Measurements from ENCODE around the gene BOD1. TPM values are rescaled to one million over a fixed set of nuclear protein-coding genes. Genes with fewer than 3 reads are reported as not detected.

BOD1 gene
- total and polyA plus RNA-seq, 2 donors (not counting 3 experiments of a cell fraction or from before 2014, with no cell fraction given) = 57.6 to 62.4 TPM

- BruUV-seq (replicated peaks) = no TSS peak
- Histone ChIP-seq H3K36me3 (ENCODE audit: control insufficient read depth in 2 of 2, extremely low read depth in 1 of 2, insufficient read depth in 2 of 2, low read length in 2 of 2) (no peaks in the 10 kb centered on the region), H3K27me3 (ENCODE audit: control insufficient read depth in 2 of 2, insufficient read depth in 2 of 2, low read length in 2 of 2) (no peaks in the 10 kb centered on the region), H3K4me3 (replicated peaks in 1 of 3; ENCODE audit: insufficient read depth in 1 of 3, low read depth in 1 of 3, low read length in 3 of 3) (no peak overlapping the region), H3K9me3 (replicated peaks; ENCODE audit: control insufficient read depth, insufficient read depth, low read length) (no peaks in the 10 kb centered on the region), H3K4me2 (ENCODE audit: insufficient read depth, low read length) (no peak overlapping the region), H3K79me2 (ENCODE audit: control insufficient read depth, insufficient read depth, low read length) (no peaks in the 10 kb centered on the region), H3K9ac (replicated peaks; ENCODE audit: extremely low read depth, insufficient read depth, low read length) (no peak overlapping the region), H3K4me1 (ENCODE audit: control insufficient read depth, extremely low read depth, insufficient read depth, low read length) (no peaks in the 10 kb centered on the region), H3K27ac (ENCODE audit: insufficient read depth, low read depth, low read length) (no peak overlapping the region), H4K20me1 (replicated peaks; ENCODE audit: control insufficient read depth, extremely low read depth, insufficient read depth, low read length) (no peaks in the 10 kb centered on the region), H3K9me1 (replicated peaks; ENCODE audit: control insufficient read depth, extremely low read depth, insufficient read depth, low read length) (no peaks in the 10 kb centered on the region), H2AFZ (ENCODE audit: low read depth, low read length) (no peak overlapping the region)
- FAIRE-seq (no peak), DNase-seq (ENCODE audit: low read depth, low spot score) (no peak)
- ChIA-PET POLR2A (no interaction called here), CTCF (interaction anchor here (0.7 to 1.3 kb wide), 2 partner anchors 9 to 10 kb away, joined by 4 read pairs; no protein-coding TSS in a partner anchor)
- intact Hi-C loops (cut with micrococcal nuclease) (no loop called here), dilution Hi-C loops (cut with MboI; ENCODE audit: extremely low pct_ligation_motif_present, low sequenced_read_pairs) (no loop called here)
- TF ChIP-seq EZH2 (IDR thresholded peaks at IDR 0.05; ENCODE audit: borderline replicate concordance, low read depth, low read length, severe bottlenecking) (no peak), MYC (IDR thresholded peaks at IDR 0.05; ENCODE audit: low read depth, low read length) (no peak), CTCF (IDR thresholded peaks at IDR 0.05; ENCODE audit: extremely low read depth in 1 of 2, insufficient read depth in 1 of 2, low read depth in 1 of 2, low read length in 2 of 2) (no peak), JUN (IDR thresholded peaks at IDR 0.05; ENCODE audit: borderline replicate concordance, insufficient read depth, insufficient read length, low read depth) (no peak)
These were observed 21.9 kb upstream of the BOD1 start for GRCh38 chr5:173638126-173639040.

Data from endothelial cell of umbilical vein (primary cell).